KBM-7 (cell line): ENCODE results near the gene FREM1.
"Not testable (repeated sequence)": the region's sequence is repeated elsewhere in the genome, so short reads cannot be mapped to it uniquely, and the experiment has no call there.

Experiments
- DNase-seq: peaks from one replicate; pipeline ENCODE4 v3.0.0-alpha.2; 2015
- in situ Hi-C: fragments of 300-500 bp; cut with MboI; formaldehyde crosslinking; loops from 2 replicates; pipeline ENCODE4 v1.14.3; 2020; ENCODE audit warnings: low sequenced_read_pairs, low pct_unique_long_range_greater_than_20kb, mixed read lengths

Gene FREM1

GRCh38 chr9:14909961-14910805 is at the start of gene FREM1:
FREM1 (minus strand) TSS chr9:14910428; CDS start chr9:14868977, 41,451 bp downstream.
- DNase-seq: no peak
- in situ Hi-C loops: no loop called here

- in situ Hi-C loops: no loop called here
- no peak for DNase-seq
Measured at GRCh38 chr9:14958989-14959388, 48.8 kb upstream of the FREM1 start.

GRCh38 chr9:14957109-14957508 is 46.9 kb upstream of the FREM1 start:
- in situ Hi-C loops: no loop called here
- DNase-seq: no peak

- no peak for DNase-seq
- in situ Hi-C loops: no loop called here
Measured at GRCh38 chr9:14956208-14956607, 46.0 kb upstream of the FREM1 start.

- in situ Hi-C loops: no loop called here
- no peak for DNase-seq
Measured at GRCh38 chr9:14945351-14945750, 35.1 kb upstream of the FREM1 start.

- no peak for DNase-seq
- in situ Hi-C loops: no loop called here
Measured at GRCh38 chr9:14941501-14942405, 31.5 kb upstream of the FREM1 start.

GRCh38 chr9:14939378-14939777 is 29.1 kb upstream of the FREM1 start:
- no peak for DNase-seq
- in situ Hi-C loops: no loop called here

- in situ Hi-C loops: no loop called here
- DNase-seq: no peak
Measured at GRCh38 chr9:14937216-14937615, 27.0 kb upstream of the FREM1 start.

- no peak for DNase-seq
- in situ Hi-C loops: no loop called here
Measured at GRCh38 chr9:14936491-14936890, 26.3 kb upstream of the FREM1 start.

GRCh38 chr9:14935964-14936363 is 25.7 kb upstream of the FREM1 start:
- in situ Hi-C loops: no loop called here

GRCh38 chr9:14935106-14935751 is 25.0 kb upstream of the FREM1 start:
- in situ Hi-C loops: no loop called here
- DNase-seq: no peak

More at GRCh38 chr9:14935964-14936363, 25.7 kb upstream of the FREM1 start:
- no peak for DNase-seq

GRCh38 chr9:14932641-14933040 is 22.4 kb upstream of the FREM1 start:
- in situ Hi-C loops: no loop called here
- no peak for DNase-seq

- in situ Hi-C loops: no loop called here
- no peak for DNase-seq
Measured at GRCh38 chr9:14932231-14932630, 22.0 kb upstream of the FREM1 start.

GRCh38 chr9:14926941-14927624 is 16.9 kb upstream of the FREM1 start:
- in situ Hi-C loops: no loop called here
- no peak for DNase-seq

- in situ Hi-C loops: no loop called here
- DNase-seq: no peak
Measured at GRCh38 chr9:14924230-14925219, 14.3 kb upstream of the FREM1 start.

- in situ Hi-C loops: no loop called here
- DNase-seq: no peak
Measured at GRCh38 chr9:14923701-14924100, 13.5 kb upstream of the FREM1 start.

- DNase-seq, in situ Hi-C loops: not testable (repeated sequence)
Measured at GRCh38 chr9:14920805-14921204, 10.6 kb upstream of the FREM1 start.

GRCh38 chr9:14913366-14913765 is 3.1 kb upstream of the FREM1 start:
- DNase-seq: no peak
- in situ Hi-C loops: no loop called here
